GM13976 (cell line): ENCODE data around the gene WDR47.
"Not testable (repeated sequence)": the region's sequence is repeated elsewhere in the genome, so short reads cannot be mapped to it uniquely, and the experiment has no call there.

Source experiments
- DNase-seq: peaks from one replicate; pipeline ENCODE4 v3.0.0; 2012; ENCODE audit warnings: low spot score
- in situ Hi-C: fragments of 300-500 bp; cut with MboI; formaldehyde crosslinking; loops from one replicate; pipeline ENCODE4 v1.12.0; 2022; ENCODE audit warnings: low sequenced_read_pairs, mixed read lengths, inconsistent platforms; ENCODE audit not compliant: unreplicated experiment
- TF ChIP-seq, protein P1 (sequence below): IDR thresholded peaks from 2 replicates; pipeline ENCODE4 v1.5.1; 2012; ENCODE audit warnings: borderline replicate concordance, mild to moderate bottlenecking; ENCODE audit not compliant: insufficient read depth; ENCODE audit errors: extremely low read depth, missing control alignments, control extremely low read depth

WDR47 gene

DNA sequence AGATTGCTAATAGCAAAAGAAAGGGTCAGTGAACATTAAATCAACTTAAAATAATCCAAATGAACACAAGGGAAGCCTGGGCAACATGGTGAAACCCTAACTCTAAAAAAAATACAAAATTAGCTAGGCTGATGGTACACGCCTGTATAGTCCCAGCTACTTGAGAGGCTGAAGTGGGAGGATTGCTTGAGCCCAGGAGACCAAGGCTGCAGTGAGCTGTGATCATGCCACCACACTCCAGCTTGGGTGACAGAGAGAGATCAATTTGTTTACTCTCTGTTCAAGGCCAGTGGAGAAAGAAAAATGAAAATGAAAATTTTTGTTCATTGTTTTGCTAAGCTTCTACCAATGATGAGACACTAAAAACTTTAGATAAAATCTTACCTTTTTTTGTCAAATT is 24.8 kb downstream of the WDR47 start:
- TF ChIP-seq, protein P1, sequence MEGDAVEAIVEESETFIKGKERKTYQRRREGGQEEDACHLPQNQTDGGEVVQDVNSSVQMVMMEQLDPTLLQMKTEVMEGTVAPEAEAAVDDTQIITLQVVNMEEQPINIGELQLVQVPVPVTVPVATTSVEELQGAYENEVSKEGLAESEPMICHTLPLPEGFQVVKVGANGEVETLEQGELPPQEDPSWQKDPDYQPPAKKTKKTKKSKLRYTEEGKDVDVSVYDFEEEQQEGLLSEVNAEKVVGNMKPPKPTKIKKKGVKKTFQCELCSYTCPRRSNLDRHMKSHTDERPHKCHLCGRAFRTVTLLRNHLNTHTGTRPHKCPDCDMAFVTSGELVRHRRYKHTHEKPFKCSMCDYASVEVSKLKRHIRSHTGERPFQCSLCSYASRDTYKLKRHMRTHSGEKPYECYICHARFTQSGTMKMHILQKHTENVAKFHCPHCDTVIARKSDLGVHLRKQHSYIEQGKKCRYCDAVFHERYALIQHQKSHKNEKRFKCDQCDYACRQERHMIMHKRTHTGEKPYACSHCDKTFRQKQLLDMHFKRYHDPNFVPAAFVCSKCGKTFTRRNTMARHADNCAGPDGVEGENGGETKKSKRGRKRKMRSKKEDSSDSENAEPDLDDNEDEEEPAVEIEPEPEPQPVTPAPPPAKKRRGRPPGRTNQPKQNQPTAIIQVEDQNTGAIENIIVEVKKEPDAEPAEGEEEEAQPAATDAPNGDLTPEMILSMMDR = no peak
- DNase-seq = no peak
- in situ Hi-C loops = no loop called here

DNA sequence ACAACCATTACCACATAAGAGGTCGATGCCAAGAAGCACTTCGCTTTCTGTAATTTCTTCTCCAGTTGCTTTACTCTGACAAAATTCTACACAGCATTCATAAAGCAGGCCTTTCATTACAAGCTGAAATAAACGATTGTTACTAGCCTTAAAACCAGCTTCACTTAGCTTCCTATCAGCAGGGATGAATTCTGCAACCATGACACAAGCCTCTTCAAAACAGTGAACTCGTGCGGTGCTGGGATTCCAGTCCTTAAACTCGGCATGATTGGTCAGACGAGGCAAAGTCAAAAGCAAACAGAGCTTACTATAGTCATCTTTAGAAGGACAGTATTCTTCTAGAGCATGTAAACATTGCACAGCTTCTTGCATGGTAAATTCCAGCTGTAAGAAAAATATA is 30.6 kb downstream of the WDR47 start:
- in situ Hi-C loops = no loop called here
- TF ChIP-seq, protein P1 = no peak
- DNase-seq = no peak

DNA sequence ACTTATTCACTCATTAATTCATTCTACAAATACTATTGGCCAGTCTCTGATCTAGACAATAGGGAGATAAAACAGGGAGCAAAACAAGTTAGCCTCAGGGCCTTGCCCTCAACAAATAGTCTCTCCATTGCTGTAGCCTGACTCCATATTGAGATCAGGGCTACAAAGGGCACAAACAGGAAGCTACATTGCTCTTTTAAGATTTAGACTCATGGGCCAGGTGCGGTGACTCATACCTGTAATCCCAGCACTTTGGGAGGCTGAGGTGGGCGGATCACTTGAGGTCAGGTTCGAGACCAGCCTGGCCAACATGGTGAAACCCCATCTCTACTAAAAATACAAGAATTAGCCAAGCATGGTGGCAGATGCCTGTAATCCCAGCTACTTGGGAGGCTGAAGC is 45.3 kb downstream of the WDR47 start:
- DNase-seq, in situ Hi-C loops: not testable (repeated sequence)

DNA sequence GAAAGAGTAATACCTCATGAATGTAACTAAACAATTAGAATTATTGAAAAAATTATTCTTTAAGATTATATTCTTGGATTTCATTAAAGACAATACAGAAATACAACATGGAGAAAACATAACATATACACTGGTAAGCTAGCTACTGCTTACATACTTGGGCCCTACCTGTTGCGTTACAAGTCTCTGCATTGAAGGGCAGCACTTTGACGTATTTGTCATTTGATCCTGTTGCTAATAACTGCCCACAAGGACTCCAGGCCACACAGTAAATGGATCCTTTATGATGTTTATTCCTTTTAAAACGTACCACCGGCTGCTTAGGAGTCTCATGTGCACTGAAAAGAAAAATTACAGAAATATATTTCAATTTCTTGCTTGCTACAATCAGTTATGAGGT is 58.8 kb downstream of the WDR47 start:
- in situ Hi-C loops = no loop called here
- no peak for DNase-seq
- TF ChIP-seq, protein P1 = no peak

DNA sequence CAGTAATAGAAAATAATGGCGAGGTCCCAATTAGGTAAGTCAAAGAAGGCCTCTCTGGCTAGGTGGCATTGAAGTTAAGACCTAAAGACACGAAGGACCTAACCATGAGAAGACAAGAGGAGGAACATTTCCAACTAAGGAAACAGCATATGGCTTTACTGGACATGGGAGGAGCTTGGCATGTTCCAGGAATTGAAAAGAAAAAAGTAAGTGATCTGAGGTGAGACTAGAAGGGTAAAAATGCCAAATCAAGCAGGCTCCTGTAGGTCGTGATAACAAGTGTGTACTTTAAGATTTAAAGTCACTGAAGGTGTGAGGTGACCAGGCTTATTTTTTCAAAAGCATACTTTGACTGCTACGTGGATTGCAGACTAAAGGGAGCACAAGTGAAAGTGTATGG is 65.2 kb downstream of the WDR47 start:
- in situ Hi-C loops = no loop called here
- DNase-seq = no peak

DNA sequence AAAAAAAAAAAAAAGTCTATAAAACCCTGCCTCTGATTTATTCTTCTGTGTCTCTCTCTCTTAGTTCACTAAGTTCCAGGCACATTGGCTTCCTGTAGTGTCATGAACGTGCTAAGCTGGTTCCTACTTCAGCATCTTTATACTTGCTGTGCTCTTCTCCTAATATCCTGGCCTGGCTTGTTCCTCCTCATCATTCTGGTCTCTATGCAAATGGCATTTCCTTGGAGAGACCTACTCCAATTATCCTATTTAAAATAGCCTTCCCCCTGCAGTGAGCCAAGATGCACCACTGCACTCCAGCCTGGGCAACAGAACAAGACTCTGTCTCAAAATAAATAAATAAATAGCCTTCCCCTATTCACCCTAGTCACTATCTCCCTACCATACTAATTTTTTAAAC is 69.0 kb downstream of the WDR47 start:
- TF ChIP-seq, protein P1 = no peak
- DNase-seq = no peak
- in situ Hi-C loops = loop anchor here (25.0 kb wide), 1 partner anchor 111 kb away; the partner anchor contains the start of gene AKNAD1

More for the DNA sequence above, 65.2 kb downstream of the WDR47 start:
- TF ChIP-seq, protein P1 = no peak

DNA sequence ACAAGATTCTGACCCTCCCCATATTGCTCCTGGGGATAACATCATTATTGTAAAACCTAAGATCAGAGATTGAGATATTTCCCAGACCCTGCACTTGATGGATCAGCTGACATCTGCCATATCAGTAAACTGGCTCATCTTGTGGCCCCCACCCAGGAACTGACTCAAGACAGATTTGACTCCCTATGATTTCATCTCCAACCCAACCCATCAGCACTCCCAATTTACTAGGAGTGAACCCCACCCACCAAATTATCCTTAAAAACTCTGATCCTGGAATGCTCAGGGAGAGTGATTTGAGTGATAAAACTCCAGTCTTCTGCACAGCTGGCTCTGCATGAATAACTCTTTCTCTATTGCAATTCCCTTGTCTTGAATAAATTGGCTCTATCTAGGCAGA is 72.6 kb downstream of the WDR47 start:
- TF ChIP-seq, protein P1 = no peak
- in situ Hi-C loops = loop anchor here (25.0 kb wide), 1 partner anchor 107 kb away; the partner anchor contains the start of gene AKNAD1
- no peak for DNase-seq
